GM12891 (cell line): ENCODE data around the gene DTX3L.
"Not testable (repeated sequence)": the region's sequence is repeated elsewhere in the genome, so short reads cannot be mapped to it uniquely, and the experiment has no call there.

ENCODE experiments used
- DNase-seq: peaks from one replicate; pipeline ENCODE4 v3.0.0; 2011; ENCODE audit warnings: low spot score; ENCODE audit not compliant: insufficient read length
- FAIRE-seq: peaks from 2 replicates; lab custom pipeline; 2011; peaks lifted over from hg19 to GRCh38; lab: Jason Lieb, UNC
- PAX5 ChIP-seq: IDR thresholded peaks from 2 replicates; pipeline ENCODE4 v1.6.1; 2011; ENCODE audit warnings: low read length, moderate library complexity, mild to moderate bottlenecking; ENCODE audit not compliant: insufficient read depth, severe bottlenecking
- POLR2A ChIP-seq: IDR thresholded peaks from 2 replicates; pipeline ENCODE4 v1.6.1; 2011; ENCODE audit warnings: low read depth, low read length, control low read depth
- POLR2AphosphoS5 ChIP-seq: IDR thresholded peaks from 2 replicates; pipeline ENCODE4 v1.6.1; 2011; ENCODE audit warnings: low read depth, low read length, control low read depth
- POU2F2 ChIP-seq: IDR thresholded peaks from 2 replicates; pipeline ENCODE4 v1.6.1; 2011; ENCODE audit warnings: low read depth, mild to moderate bottlenecking, control low read depth, low read length, moderate library complexity
- SPI1 ChIP-seq: IDR thresholded peaks from 2 replicates; pipeline ENCODE4 v1.6.1; 2011; ENCODE audit warnings: low read depth, low read length, control low read depth
- TAF1 ChIP-seq: IDR thresholded peaks from 2 replicates; pipeline ENCODE4 v1.6.1; 2011; ENCODE audit warnings: low read depth, low read length, control low read depth

DTX3L gene

GRCh38 chr3:122557356-122557755 lies 6.8 kb upstream of the DTX3L start:
- TF ChIP-seq SPI1, result no peak
- no peak for TF ChIP-seq POU2F2
- no peak for TF ChIP-seq POLR2AphosphoS5
- TF ChIP-seq TAF1, result no peak
- TF ChIP-seq PAX5, result no peak
- no peak for TF ChIP-seq POLR2A
- FAIRE-seq, result no peak
- DNase-seq, result no peak

GRCh38 chr3:122558605-122559004 lies 5.5 kb upstream of the DTX3L start:
- TF ChIP-seq SPI1, result no peak
- no peak for TF ChIP-seq POU2F2
- no peak for TF ChIP-seq POLR2A
- no peak for TF ChIP-seq PAX5
- no peak for TF ChIP-seq TAF1
- no peak for TF ChIP-seq POLR2AphosphoS5
- DNase-seq (no peak), FAIRE-seq (no peak)

GRCh38 chr3:122559906-122560305 lies 4.2 kb upstream of the DTX3L start:
- TF ChIP-seq POLR2AphosphoS5 (no peak), TAF1 (no peak), SPI1 (peak; percentile 37)
- DNase-seq, result no peak
- no peak for FAIRE-seq

GRCh38 chr3:122560680-122561079 lies 3.5 kb upstream of the DTX3L start:
- TF ChIP-seq SPI1 (no peak), PAX5 (no peak), POLR2A (no peak), POLR2AphosphoS5 (no peak), POU2F2 (no peak), TAF1 (no peak)
- no peak for DNase-seq
- peak; percentile 63 for FAIRE-seq

GRCh38 chr3:122562923-122563716 lies 1.0 kb upstream of the DTX3L start:
- peak; percentile 9 for FAIRE-seq
- TF ChIP-seq TAF1, result no peak
- no peak for TF ChIP-seq POLR2A
- TF ChIP-seq POLR2AphosphoS5, result no peak
- no peak for TF ChIP-seq PAX5
- TF ChIP-seq POU2F2, result no peak
- TF ChIP-seq SPI1, result no peak
- DNase-seq, result no peak

GRCh38 chr3:122563717-122564025 lies 467 bp upstream of the DTX3L start:
- DNase-seq (no peak), FAIRE-seq (no peak)
- TF ChIP-seq TAF1 (no peak), POLR2A (no peak), SPI1 (no peak), POU2F2 (no peak), POLR2AphosphoS5 (no peak), PAX5 (no peak)

GRCh38 chr3:122568131-122568530 lies 4.0 kb downstream of the DTX3L start:
- FAIRE-seq, result not testable (repeated sequence)

GRCh38 chr3:122568755-122569154 lies 4.6 kb downstream of the DTX3L start:
- no peak for DNase-seq
- no peak for FAIRE-seq
- TF ChIP-seq POLR2A (no peak), POLR2AphosphoS5 (no peak), SPI1 (no peak), TAF1 (no peak), POU2F2 (no peak), PAX5 (no peak)

More at GRCh38 chr3:122568131-122568530, 4.0 kb downstream of the DTX3L start:
- not testable (repeated sequence) for DNase-seq

GRCh38 chr3:122572940-122573412 lies 8.8 kb downstream of the DTX3L start:
- no peak for DNase-seq
- TF ChIP-seq POU2F2 (no peak), SPI1 (peak; percentile 96), TAF1 (no peak)
- peak; percentile 85 for FAIRE-seq

- DNase-seq (no peak), FAIRE-seq (peak; percentile 99)
- TF ChIP-seq SPI1 (peak; percentile 95), POU2F2 (peak; percentile 98), TAF1 (no peak), POLR2AphosphoS5 (peak; percentile 42; the same call in 1 of the 2 replicates), PAX5 (no peak), POLR2A (peak; percentile 70)
Measured at GRCh38 chr3:122576174-122576940, 12.2 kb downstream of the DTX3L start.
